ENCODE measurements around the gene FGF21.

The FGF21 gene

GRCh38 chr19:48806818-48807589 is 51.7 kb downstream of the FGF21 start:
- TF ChIP-seq FOXP2 (optimal IDR thresholded peaks at IDR 0.05; ENCODE audit: borderline replicate concordance, extremely low read depth, extremely low read length, insufficient read depth) (no peak), REST (IDR thresholded peaks at IDR 0.05; ENCODE audit: insufficient read depth in 1 of 2, low read depth in 2 of 2, low read length in 2 of 2) (no peak), POLR2AphosphoS5 (IDR thresholded peaks at IDR 0.05; ENCODE audit: low read depth, low read length) (no peak), SIN3A (IDR thresholded peaks at IDR 0.05; ENCODE audit: borderline replicate concordance, insufficient read depth, low read length) (no peak), TAF1 (IDR thresholded peaks at IDR 0.05; ENCODE audit: borderline replicate concordance, insufficient read depth, low read length) (no peak)

- TF ChIP-seq FOXP2 (optimal IDR thresholded peaks at IDR 0.05; ENCODE audit: borderline replicate concordance, extremely low read depth, extremely low read length, insufficient read depth) (no peak), POLR2AphosphoS5 (IDR thresholded peaks at IDR 0.05; ENCODE audit: low read depth, low read length) (no peak), TAF1 (IDR thresholded peaks at IDR 0.05; ENCODE audit: borderline replicate concordance, insufficient read depth, low read length) (no peak), SIN3A (IDR thresholded peaks at IDR 0.05; ENCODE audit: borderline replicate concordance, insufficient read depth, low read length) (no peak), REST (IDR thresholded peaks at IDR 0.05; ENCODE audit: insufficient read depth in 1 of 2, low read depth in 2 of 2, low read length in 2 of 2) (no peak)
Observed at GRCh38 chr19:48807590-48808308, 52.4 kb downstream of the FGF21 start.
